Measurements from ENCODE around the gene PKD1L1.
"Not testable (repeated sequence)": the region's sequence is repeated elsewhere in the genome, so short reads cannot be mapped to it uniquely, and the experiment has no call there.

- TF ChIP-seq POLR2A, CTCF (IDR thresholded peaks at IDR 0.05): not testable (repeated sequence)
Measured at GRCh38 chr7:47795126-47795525, 153.1 kb downstream of the PKD1L1 start.

Measured in adrenal gland (tissue), 5 donors.